ENCODE data around the gene VAT1. TPM values are rescaled to one million over a fixed set of nuclear protein-coding genes. Genes with fewer than 3 reads are reported as not detected.

VAT1 gene
- total and polyA plus RNA-seq, 2 of the 13 experiments (the other 11 are each of a cell fraction or from before 2014, with no cell fraction given), result 143 to 205 TPM

GRCh38 chr17:43006639-43007551, 15.3 kb downstream of the VAT1 start, which contains the start of gene IFI35 (continued):
- TF ChIP-seq ZSCAN31 (CRISPR knock-in tag; IDR thresholded peaks at IDR 0.05; ENCODE audit: low read depth) (peak; percentile 72; the same call in 1 of the 2 replicates), RAD21 (CRISPR knock-in tag; IDR thresholded peaks at IDR 0.05) (peak; percentile 88), ZNF878 (CRISPR knock-in tag; IDR thresholded peaks at IDR 0.05) (peak; percentile 79), NR2C2 (CRISPR knock-in tag; IDR thresholded peaks at IDR 0.05; ENCODE audit: borderline replicate concordance) (0 out of 2 replicates have a peak, but pooled peaks have one; percentile 15), SYNCRIP (IDR thresholded peaks at IDR 0.05; ENCODE audit: insufficient read depth, low read depth, low read length) (no peak), HMGXB3 (CRISPR knock-in tag; IDR thresholded peaks at IDR 0.05; ENCODE audit: borderline replicate concordance) (peak; percentile 51; the same call in 1 of the 2 replicates), ZNF513 (CRISPR knock-in tag; conservative IDR thresholded peaks at IDR 0.05) (0 out of 2 replicates have a peak, but pooled peaks have one; percentile 79), ATF3 (CRISPR knock-in tag; IDR thresholded peaks at IDR 0.05) (peak; percentile 32; the same call in 1 of the 2 replicates), ZHX1 (CRISPR knock-in tag; IDR thresholded peaks at IDR 0.05; ENCODE audit: low read depth) (no peak), LCORL (IDR thresholded peaks at IDR 0.05) (no peak), LCORL (CRISPR knock-in tag; IDR thresholded peaks at IDR 0.05) (peak; percentile 45; the same call in 1 of the 2 replicates), ZNF10 (CRISPR knock-in tag; IDR thresholded peaks at IDR 0.05; ENCODE audit: borderline replicate concordance, low read depth) (no peak), ZBTB26 (CRISPR knock-in tag; IDR thresholded peaks at IDR 0.05; ENCODE audit: borderline replicate concordance) (peak; percentile 72), CBFB (CRISPR knock-in tag; IDR thresholded peaks at IDR 0.05) (no peak), DRAP1 (CRISPR knock-in tag; IDR thresholded peaks at IDR 0.05) (peak; percentile 20; the same call in 1 of the 2 replicates), FOXK1 (CRISPR knock-in tag; IDR thresholded peaks at IDR 0.05; ENCODE audit: borderline replicate concordance, low read depth) (0 out of 2 replicates have a peak, but pooled peaks have one; percentile 8)
